ENCODE results near the gene SLC25A13.

SLC25A13 gene

DNA sequence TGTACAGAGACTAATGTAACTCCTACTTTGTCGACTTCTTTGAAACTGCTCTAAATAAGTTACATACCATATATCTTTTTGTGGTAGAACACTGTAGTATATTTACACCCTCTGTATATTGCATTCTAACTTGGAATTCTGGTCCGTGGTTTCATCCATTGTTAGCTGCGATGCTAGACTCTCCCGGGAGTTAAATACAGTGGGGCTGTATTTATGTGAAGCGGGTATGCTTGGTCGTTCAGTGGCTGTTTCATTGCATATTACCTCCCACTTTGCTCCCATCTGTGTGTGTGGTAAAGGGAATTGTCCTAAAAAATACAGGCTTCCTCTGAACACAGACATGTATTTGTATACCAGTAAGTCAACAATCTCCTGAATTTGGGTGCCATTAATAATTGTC, 231.1 kb downstream of the SLC25A13 start:
- DNase-seq (ENCODE audit: low spot score), result no peak

- DNase-seq (ENCODE audit: low spot score), result no peak
Measured at GRCh38 chr7:96089511-96089910, 232.4 kb downstream of the SLC25A13 start.

- no peak for DNase-seq (ENCODE audit: low spot score)
Measured at GRCh38 chr7:96088579-96088978, 233.3 kb downstream of the SLC25A13 start.

DNA sequence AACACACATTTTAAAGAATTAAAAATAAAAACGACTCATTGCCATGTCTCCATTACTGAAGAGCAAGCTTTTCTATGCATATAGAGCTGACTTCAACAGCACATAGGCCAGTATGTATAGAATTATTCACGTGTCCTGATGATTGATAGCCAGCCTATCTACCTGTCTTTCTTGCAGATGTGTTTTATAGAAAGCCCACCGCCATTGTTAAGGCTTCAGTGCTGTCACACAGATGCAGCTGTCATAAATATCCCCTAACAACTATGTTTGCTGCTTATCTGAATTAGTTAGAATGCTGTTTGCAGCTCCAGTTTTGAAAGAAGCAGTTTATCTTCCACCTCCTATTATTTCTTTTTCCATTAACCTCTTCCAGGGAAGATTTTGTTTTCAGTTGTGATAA, 235.9 kb downstream of the SLC25A13 start:
- no peak for DNase-seq (ENCODE audit: low spot score)

DNA sequence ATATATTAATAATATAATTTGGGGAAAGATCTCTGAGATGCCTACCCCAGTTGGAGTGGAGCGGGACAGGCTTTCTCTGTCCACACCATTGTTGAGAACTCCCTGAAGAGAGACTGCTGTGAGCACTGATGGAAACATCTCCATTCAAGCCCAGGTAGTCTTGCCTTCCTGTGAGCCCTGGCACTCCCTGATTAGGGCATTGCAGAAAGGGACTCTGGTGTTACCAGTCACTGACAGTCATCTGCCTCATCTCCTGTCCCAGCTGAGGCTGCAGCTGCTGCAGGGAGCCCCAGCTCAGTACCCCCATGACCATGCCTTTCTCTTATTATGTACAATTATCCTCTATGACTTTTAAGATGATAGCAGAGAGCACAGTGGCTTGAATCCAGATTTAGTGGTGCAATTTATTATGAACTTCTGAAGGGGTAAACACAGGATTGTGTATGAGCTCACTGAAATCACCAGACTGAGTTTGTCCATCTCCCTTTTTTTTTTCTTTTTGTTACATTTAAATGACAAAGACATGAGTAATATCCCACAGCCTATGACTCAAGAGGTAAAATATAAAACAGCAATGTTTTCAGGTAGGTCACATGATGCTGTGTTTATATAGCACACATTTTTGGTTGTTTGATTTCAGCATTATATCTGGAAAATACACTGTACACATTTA, 236.9 kb downstream of the SLC25A13 start:
- peak; percentile 55 for DNase-seq (ENCODE audit: low spot score)

- DNase-seq (ENCODE audit: low spot score), result no peak
Measured at GRCh38 chr7:96080027-96080426, 241.9 kb downstream of the SLC25A13 start.

DNA sequence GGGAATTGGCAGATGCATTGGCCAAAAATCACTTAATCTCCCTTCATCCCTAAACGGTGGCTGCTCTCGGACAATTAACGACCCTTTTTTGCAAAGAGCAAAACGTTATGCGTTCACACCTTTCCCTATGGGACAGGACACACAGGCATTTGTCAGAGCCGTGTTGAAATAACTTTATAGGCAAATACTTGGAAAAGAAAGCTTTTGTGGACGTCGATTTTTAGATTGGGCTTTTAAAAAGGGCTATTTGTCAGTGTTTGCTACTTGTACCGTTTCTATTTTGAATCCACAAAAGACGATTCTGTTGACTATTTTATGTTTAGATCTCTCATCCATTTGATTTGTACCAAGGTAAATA, 245.6 kb downstream of the SLC25A13 start:
- DNase-seq (ENCODE audit: low spot score), result no peak

- DNase-seq (ENCODE audit: low spot score), result peak; percentile 85
Measured at GRCh38 chr7:96075510-96076349, 246.2 kb downstream of the SLC25A13 start.

- DNase-seq (ENCODE audit: low spot score), result no peak
Measured at GRCh38 chr7:96074871-96075270, 247.0 kb downstream of the SLC25A13 start.

Measured in AG08396 (cell line).